GM21786 (cell line): ENCODE results near the gene ARPC4.
"Not testable (repeated sequence)": the region's sequence is repeated elsewhere in the genome, so short reads cannot be mapped to it uniquely, and the experiment has no call there.

ENCODE experiments used
- ATAC-seq: cut with Tn5 transposase; IDR thresholded peaks from one replicate; pipeline ENCODE4 v1.9.1; 2021; ENCODE audit not compliant: unreplicated experiment

Gene ARPC4

DNA sequence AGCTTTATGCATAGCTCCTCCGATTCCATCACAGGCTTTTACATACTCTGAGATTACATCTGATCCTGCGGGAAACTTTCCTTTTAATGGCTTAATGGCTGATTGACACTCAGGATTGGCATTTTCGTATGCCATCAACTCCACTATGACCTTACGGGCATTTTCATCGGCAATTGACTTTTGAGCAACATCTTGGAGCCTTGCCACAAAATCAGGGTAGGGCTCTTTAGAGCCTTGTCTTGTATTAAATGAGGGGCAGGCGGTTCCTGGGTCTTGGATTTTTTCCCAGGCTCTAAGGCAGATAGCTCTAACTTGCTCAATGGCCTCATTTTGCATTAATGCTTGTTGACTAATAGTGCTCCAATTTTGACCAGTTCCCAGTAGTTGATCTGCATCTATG lies 59.0 kb downstream of the ARPC4 start:
- ATAC-seq, result not testable (repeated sequence)

DNA sequence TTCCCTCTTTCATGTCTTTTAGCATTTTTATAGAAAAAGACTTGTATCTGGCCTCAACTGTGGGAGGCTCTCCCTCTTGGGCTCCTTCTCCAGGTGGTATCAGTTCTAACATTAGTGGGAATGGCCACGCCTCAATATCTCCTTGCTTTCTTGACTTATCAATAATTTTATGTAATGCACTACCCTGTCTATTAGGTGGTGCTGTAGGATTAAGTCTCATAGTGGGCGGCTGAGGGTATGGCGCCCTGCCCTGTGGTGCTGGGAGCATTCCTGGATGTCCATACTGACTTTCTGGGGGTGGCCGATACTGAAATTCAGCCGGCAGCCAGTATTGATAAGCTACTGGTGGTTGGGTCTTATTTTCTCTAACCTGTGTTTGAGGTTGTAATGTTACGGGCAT lies 59.6 kb downstream of the ARPC4 start:
- no peak for ATAC-seq

DNA sequence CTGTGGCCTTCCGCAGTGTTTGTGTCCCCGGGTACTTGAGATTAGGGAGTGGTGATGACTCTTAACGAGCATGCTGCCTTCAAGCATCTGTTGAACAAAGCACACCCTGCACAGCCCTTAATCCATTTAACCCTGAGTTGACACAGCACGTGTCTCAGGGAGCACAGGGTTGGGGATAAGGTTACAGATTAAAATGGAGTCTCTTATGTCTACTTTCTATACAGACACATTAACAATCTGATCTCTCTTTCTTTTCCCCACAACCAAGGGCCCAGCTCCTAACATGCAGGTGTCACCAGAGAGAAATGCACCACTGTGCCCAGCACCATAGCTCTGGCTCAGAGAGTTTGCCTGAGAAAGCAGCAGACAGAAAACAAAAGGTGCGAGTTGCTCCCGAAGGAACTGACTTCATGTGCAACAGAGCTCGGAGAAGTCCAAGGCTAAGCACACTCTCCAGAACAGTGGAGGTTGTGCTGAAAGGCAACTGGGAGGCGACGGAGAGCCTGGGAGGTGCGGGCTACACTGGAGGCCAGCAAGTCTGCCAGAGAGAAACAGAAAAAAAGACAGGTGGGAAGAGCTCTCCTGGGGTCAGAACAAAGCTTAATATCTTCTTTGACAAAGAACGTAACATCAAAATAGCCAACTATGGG lies 61.5 kb downstream of the ARPC4 start:
- ATAC-seq, result not testable (repeated sequence)

DNA sequence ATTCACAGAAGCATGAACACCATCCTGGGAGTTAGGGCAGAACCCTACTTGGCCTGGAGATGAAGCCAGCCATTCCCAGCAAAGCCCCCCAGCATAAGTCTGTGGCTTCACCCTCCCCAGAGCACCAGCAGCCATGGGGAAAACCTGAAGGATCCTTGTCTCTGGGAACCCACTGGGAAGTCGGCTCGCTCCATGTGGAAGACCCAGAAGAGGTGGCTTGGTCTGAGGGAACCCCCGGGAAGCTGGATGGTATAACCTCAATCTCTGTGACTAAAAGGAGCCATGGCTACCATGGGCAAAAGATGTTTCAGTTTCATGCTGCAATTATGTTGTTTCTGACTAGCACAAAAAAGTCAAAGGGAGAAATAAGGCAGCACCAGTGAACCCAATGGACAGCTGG lies 62.7 kb downstream of the ARPC4 start:
- no peak for ATAC-seq
